Esophagus muscularis mucosa (tissue), 4 donors: Measurements from ENCODE around the gene KIF23.

Source experiments
- EP300 ChIP-seq: sonication (generic); formaldehyde crosslinking; IDR thresholded peaks from one replicate; pipeline ENCODE4 v1.6.1; 2017; ENCODE audit warnings: antibody characterized with exemption
- POLR2A ChIP-seq: fragments of 450-650 bp; IDR thresholded peaks from one replicate; pipeline ENCODE4 v1.6.1; 2017; ENCODE audit warnings: antibody characterized with exemption, moderate library complexity, mild to moderate bottlenecking, low read depth
- POLR2AphosphoS5 ChIP-seq, 2 donors: sonication (generic); formaldehyde crosslinking; IDR thresholded peaks; one replicate each; pipeline ENCODE4 v1.6.1; 2017; ENCODE audit warnings: antibody characterized with exemption in 2 of 2
- TF ChIP-seq, protein P1 (sequence below), 3 experiments: fragments of 200-600 bp in 2 of 3; fragments of 450-650 bp in 1 of 3; sonication (generic) in 2 of 3; IDR thresholded peaks; one replicate each; pipeline ENCODE4 v1.5.1; 2017 to 2019; ENCODE audit warnings: antibody characterized with exemption in 3 of 3, mild to moderate bottlenecking in 2 of 3, moderate library complexity in 1 of 3

DNA sequence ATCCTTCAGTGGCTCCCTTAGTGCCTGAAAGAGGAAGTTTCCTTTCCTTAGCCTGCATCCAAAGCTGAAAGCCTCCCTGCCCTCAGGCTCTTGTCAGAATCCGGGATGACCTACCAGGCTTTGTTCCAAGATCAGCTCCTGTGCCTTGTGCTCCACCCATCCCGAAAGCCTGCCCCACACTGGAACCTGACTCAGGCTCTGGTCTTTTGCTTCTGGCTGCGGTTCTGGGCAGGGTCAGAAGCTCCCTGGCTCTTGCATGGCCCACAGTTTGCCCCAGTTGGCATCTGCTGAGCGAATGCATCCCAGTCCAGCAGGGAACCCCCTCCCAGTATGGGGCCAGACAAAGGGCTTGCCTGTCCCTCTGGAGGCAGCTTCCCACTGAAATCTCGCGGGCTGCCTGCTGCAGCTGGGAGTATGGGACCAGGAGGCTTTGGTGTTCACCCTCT lies 25.9 kb upstream of the KIF23 start:
- TF ChIP-seq, protein P1, sequence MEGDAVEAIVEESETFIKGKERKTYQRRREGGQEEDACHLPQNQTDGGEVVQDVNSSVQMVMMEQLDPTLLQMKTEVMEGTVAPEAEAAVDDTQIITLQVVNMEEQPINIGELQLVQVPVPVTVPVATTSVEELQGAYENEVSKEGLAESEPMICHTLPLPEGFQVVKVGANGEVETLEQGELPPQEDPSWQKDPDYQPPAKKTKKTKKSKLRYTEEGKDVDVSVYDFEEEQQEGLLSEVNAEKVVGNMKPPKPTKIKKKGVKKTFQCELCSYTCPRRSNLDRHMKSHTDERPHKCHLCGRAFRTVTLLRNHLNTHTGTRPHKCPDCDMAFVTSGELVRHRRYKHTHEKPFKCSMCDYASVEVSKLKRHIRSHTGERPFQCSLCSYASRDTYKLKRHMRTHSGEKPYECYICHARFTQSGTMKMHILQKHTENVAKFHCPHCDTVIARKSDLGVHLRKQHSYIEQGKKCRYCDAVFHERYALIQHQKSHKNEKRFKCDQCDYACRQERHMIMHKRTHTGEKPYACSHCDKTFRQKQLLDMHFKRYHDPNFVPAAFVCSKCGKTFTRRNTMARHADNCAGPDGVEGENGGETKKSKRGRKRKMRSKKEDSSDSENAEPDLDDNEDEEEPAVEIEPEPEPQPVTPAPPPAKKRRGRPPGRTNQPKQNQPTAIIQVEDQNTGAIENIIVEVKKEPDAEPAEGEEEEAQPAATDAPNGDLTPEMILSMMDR (IDR thresholded peaks at IDR 0.05): no peak
- no peak for TF ChIP-seq EP300
- no peak for TF ChIP-seq POLR2A
- no peak for TF ChIP-seq POLR2AphosphoS5 (IDR thresholded peaks at IDR 0.05)
